Fibroblast of villous mesenchyme (primary cell): Measurements from ENCODE around the gene RAPGEF3. TPM values are rescaled to one million over a fixed set of nuclear protein-coding genes. Genes with fewer than 3 reads are reported as not detected.

ENCODE experiments used
- DNase-seq: peaks from one replicate; pipeline ENCODE4 v3.0.0-alpha.2; 2010; ENCODE audit warnings: low read depth
- H3K4me3 ChIP-seq: 2 replicates; pipeline ENCODE4 v1.5.1; 2011; ENCODE audit warnings: low read depth, mild to moderate bottlenecking, low read length
- CTCF ChIP-seq: IDR thresholded peaks from 2 replicates; pipeline ENCODE4 v1.5.1; 2012; ENCODE audit warnings: low read depth, mild to moderate bottlenecking, low read length; ENCODE audit not compliant: insufficient read depth
- total RNA-seq: library from RNA; depleted of rRNA; stranded (reverse); fragments of >200 nt; gene quantifications from 2 replicates; pipeline ENCODE4 v1.2.3, GENCODE V29; 2012

The RAPGEF3 gene
- total RNA-seq, 1 donor, result 9.1 TPM

- no peak for TF ChIP-seq CTCF
- H3K4me3 ChIP-seq, result no peak overlapping the region
- no peak for DNase-seq
Measured at GRCh38 chr12:47754126-47754525, 4.6 kb downstream of the RAPGEF3 start.

- H3K4me3 ChIP-seq, result no peak overlapping the region
- peak; percentile 22 for DNase-seq
- no peak for TF ChIP-seq CTCF
Measured at GRCh38 chr12:47753021-47754001, 5.4 kb downstream of the RAPGEF3 start.

GRCh38 chr12:47752552-47752951 lies 6.1 kb downstream of the RAPGEF3 start:
- no peak overlapping the region for H3K4me3 ChIP-seq
- DNase-seq, result no peak

GRCh38 chr12:47752121-47752520 lies 6.6 kb downstream of the RAPGEF3 start:
- no peak for DNase-seq
- no peak overlapping the region for H3K4me3 ChIP-seq
- no peak for TF ChIP-seq CTCF

More at GRCh38 chr12:47752552-47752951, 6.1 kb downstream of the RAPGEF3 start:
- TF ChIP-seq CTCF, result no peak

GRCh38 chr12:47751561-47751960 lies 7.1 kb downstream of the RAPGEF3 start:
- no peak for DNase-seq
- no peak overlapping the region for H3K4me3 ChIP-seq
- no peak for TF ChIP-seq CTCF

- H3K4me3 ChIP-seq, result no peak overlapping the region
- no peak for TF ChIP-seq CTCF
- DNase-seq, result no peak
Measured at GRCh38 chr12:47750916-47751470, 7.7 kb downstream of the RAPGEF3 start.
